Caco-2 (cell line): ENCODE data around the gene KIAA1755. TPM values are rescaled to one million over a fixed set of nuclear protein-coding genes. Genes with fewer than 3 reads are reported as not detected.

Source experiments
- BruUV-seq: library from RNA; stranded (reverse); fragments of 400-500 nt; replicated peaks from 2 replicates; lab custom pipeline; 2021; lab: Mats Ljungman, UMichigan
- CTCF ChIA-PET: fragments of 300-600 bp; sonication (Branson Sonifier 250); formaldehyde crosslinking; loops from one replicate; lab custom pipeline; 2022; ENCODE audit warnings: antibody characterized with exemption; lab: Charles Lee
- POLR2A ChIA-PET: fragments of 300-600 bp; sonication (Branson Sonifier 250); formaldehyde crosslinking; loops from one replicate; lab custom pipeline; 2022; ENCODE audit warnings: antibody characterized with exemption; lab: Charles Lee
- DNase-seq, 2 experiments: peaks; one replicate each; pipeline versions ENCODE4 v3.0.0 to v3.0.0-alpha.2; 2020 to 2022
- H3K27me3 ChIP-seq: replicated peaks from 2 replicates; pipeline ENCODE4 v1.6.0; 2011; ENCODE audit warnings: low read length; ENCODE audit not compliant: control insufficient read depth, insufficient read depth
- H3K36me3 ChIP-seq: 2 replicates; pipeline ENCODE4 v1.5.1; 2011; ENCODE audit warnings: low read length; ENCODE audit not compliant: control insufficient read depth, insufficient read depth
- H3K4me1 ChIP-seq: fragments of 250-450 bp; sonication (Bioruptor Pico); 2 replicates; pipeline ENCODE4 v1.5.1; 2020; ENCODE audit warnings: mild to moderate bottlenecking
- H3K4me3 ChIP-seq: 2 replicates; pipeline ENCODE4 v1.5.1; 2011; ENCODE audit warnings: low read depth, mild to moderate bottlenecking, control low read depth, low read length
- H3K9me3 ChIP-seq: fragments of 250-450 bp; sonication (Bioruptor Pico); 2 replicates; pipeline ENCODE4 v1.5.1; 2020; ENCODE audit warnings: mild to moderate bottlenecking, moderate library complexity
- H3K27ac Mint-ChIP-seq: one replicate; pipeline ENCODE4 v1.8.0; 2022; ENCODE audit warnings: mixed read lengths; ENCODE audit not compliant: unreplicated experiment
- H3K27me3 Mint-ChIP-seq: one replicate; pipeline ENCODE4 v1.8.0; 2022; ENCODE audit warnings: mixed read lengths; ENCODE audit not compliant: insufficient read depth, unreplicated experiment
- H3K36me3 Mint-ChIP-seq: one replicate; pipeline ENCODE4 v1.8.0; 2022; ENCODE audit warnings: mild to moderate bottlenecking, mixed read lengths; ENCODE audit not compliant: insufficient read depth, unreplicated experiment
- H3K4me1 Mint-ChIP-seq: one replicate; pipeline ENCODE4 v1.8.0; 2022; ENCODE audit warnings: low read depth, mixed read lengths; ENCODE audit not compliant: unreplicated experiment
- H3K4me3 Mint-ChIP-seq: one replicate; pipeline ENCODE4 v1.8.0; 2022; ENCODE audit warnings: mild to moderate bottlenecking, moderate library complexity, mixed read lengths; ENCODE audit not compliant: unreplicated experiment
- H3K9me3 Mint-ChIP-seq: one replicate; pipeline ENCODE4 v1.8.0; 2022; ENCODE audit warnings: mixed read lengths; ENCODE audit not compliant: unreplicated experiment
- CTCF ChIP-seq, 2 experiments: fragments of 200-600 bp in 1 of 2; IDR thresholded peaks; 1 replicate in 1 of 2; 2 replicates in 1 of 2; pipeline versions ENCODE4 v1.5.1 to v1.8.0; 2011 to 2022; ENCODE audit warnings: antibody characterized with exemption in 1 of 2, control low read depth in 1 of 2, inconsistent platforms in 1 of 2, low read depth in 1 of 2, low read length in 1 of 2, mild to moderate bottlenecking in 1 of 2, moderate library complexity in 1 of 2; ENCODE audit not compliant: insufficient read depth in 1 of 2, severe bottlenecking in 1 of 2, unreplicated experiment in 1 of 2
- intact Hi-C: fragments of 100-400 bp; cut with micrococcal nuclease; formaldehyde crosslinking; loops from one replicate; pipeline ENCODE4 v1.10.0; 2022; ENCODE audit not compliant: unreplicated experiment
- total RNA-seq: library from RNA; stranded (reverse); gene quantifications from 2 replicates; pipeline ENCODE4 v1.2.3, GENCODE V29; 2022

KIAA1755 gene
- total RNA-seq, 1 experiment from 2014 or later = 0.20 TPM

- no peaks in the 10 kb centered on the region for H3K27me3 Mint-ChIP-seq
- no peak for DNase-seq
- Histone ChIP-seq H3K9me3 (no peaks in the 10 kb centered on the region), H3K4me1 (peaks cover 8% of the 10 kb centered on the region), H3K4me3 (no peak overlapping the region), H3K36me3 (no peaks in the 10 kb centered on the region), H3K27me3 (no peaks in the 10 kb centered on the region)
- no peaks in the 10 kb centered on the region for H3K9me3 Mint-ChIP-seq
- H3K4me1 Mint-ChIP-seq = no peaks in the 10 kb centered on the region
- H3K4me3 Mint-ChIP-seq = no peak overlapping the region
- BruUV-seq = no TSS peak
- no peak for TF ChIP-seq CTCF (IDR thresholded peaks at IDR 0.05; ENCODE audit: insufficient read depth in 1 of 2, low read depth in 1 of 2, low read length in 1 of 2, severe bottlenecking in 1 of 2, unreplicated experiment in 1 of 2)
- intact Hi-C loops = loop anchor here (10.0 kb wide), 1 partner anchor 241 kb away; no protein-coding TSS in a partner anchor
- H3K27ac Mint-ChIP-seq = no peak overlapping the region
- H3K36me3 Mint-ChIP-seq = no peaks in the 10 kb centered on the region
- POLR2A ChIA-PET = no interaction called here
- CTCF ChIA-PET = no interaction called here
Observed at GRCh38 chr20:38295811-38296210, 35.3 kb upstream of the KIAA1755 start.

- BruUV-seq = no TSS peak
- H3K4me3 Mint-ChIP-seq = no peak overlapping the region
- H3K27me3 Mint-ChIP-seq = peaks cover under 1% of the 10 kb centered on the region
- no peaks in the 10 kb centered on the region for H3K4me1 Mint-ChIP-seq
- no peaks in the 10 kb centered on the region for H3K9me3 Mint-ChIP-seq
- H3K4me3 ChIP-seq = no peak overlapping the region
- H3K4me1 ChIP-seq = no peaks in the 10 kb centered on the region
- POLR2A ChIA-PET = no interaction called here
- H3K36me3 ChIP-seq = no peaks in the 10 kb centered on the region
- CTCF ChIA-PET = no interaction called here
- no peak overlapping the region for H3K27ac Mint-ChIP-seq
- no peak for DNase-seq
- no peaks in the 10 kb centered on the region for H3K9me3 ChIP-seq
- intact Hi-C loops = loop anchor here (10.0 kb wide), 1 partner anchor 239 kb away; no protein-coding TSS in a partner anchor
- TF ChIP-seq CTCF (IDR thresholded peaks at IDR 0.05; ENCODE audit: insufficient read depth in 1 of 2, low read depth in 1 of 2, low read length in 1 of 2, severe bottlenecking in 1 of 2, unreplicated experiment in 1 of 2) = no peak
- no peaks in the 10 kb centered on the region for H3K27me3 ChIP-seq
- no peaks in the 10 kb centered on the region for H3K36me3 Mint-ChIP-seq
Observed at GRCh38 chr20:38294076-38294591, 33.6 kb upstream of the KIAA1755 start.

- peaks cover 4% of the 10 kb centered on the region for H3K27me3 Mint-ChIP-seq
- H3K9me3 ChIP-seq = no peaks in the 10 kb centered on the region
- no peak for TF ChIP-seq CTCF (IDR thresholded peaks at IDR 0.05; ENCODE audit: insufficient read depth in 1 of 2, low read depth in 1 of 2, low read length in 1 of 2, severe bottlenecking in 1 of 2, unreplicated experiment in 1 of 2)
- H3K4me1 Mint-ChIP-seq = no peaks in the 10 kb centered on the region
- no peak overlapping the region for H3K4me3 Mint-ChIP-seq
- intact Hi-C loops = loop anchor here (10.0 kb wide), 1 partner anchor 239 kb away; no protein-coding TSS in a partner anchor
- no peak for DNase-seq
- H3K36me3 ChIP-seq = no peaks in the 10 kb centered on the region
- H3K27ac Mint-ChIP-seq = no peak overlapping the region
- no peaks in the 10 kb centered on the region for H3K9me3 Mint-ChIP-seq
- ChIA-PET CTCF (no interaction called here), POLR2A (no interaction called here)
- no peak overlapping the region for H3K4me3 ChIP-seq
- H3K27me3 ChIP-seq = no peaks in the 10 kb centered on the region
- H3K36me3 Mint-ChIP-seq = no peaks in the 10 kb centered on the region
- no TSS peak for BruUV-seq
- no peaks in the 10 kb centered on the region for H3K4me1 ChIP-seq
Observed at GRCh38 chr20:38293491-38294065, 33.0 kb upstream of the KIAA1755 start.
